GM19372 (cell line): Measurements from ENCODE around the gene CEPT1.

Experiments used
- ATAC-seq: cut with Tn5 transposase; IDR thresholded peaks from one replicate; pipeline ENCODE4 v1.9.1; 2021; ENCODE audit warnings: mild to moderate bottlenecking, low read depth, moderate library complexity; ENCODE audit not compliant: unreplicated experiment

Gene CEPT1

DNA sequence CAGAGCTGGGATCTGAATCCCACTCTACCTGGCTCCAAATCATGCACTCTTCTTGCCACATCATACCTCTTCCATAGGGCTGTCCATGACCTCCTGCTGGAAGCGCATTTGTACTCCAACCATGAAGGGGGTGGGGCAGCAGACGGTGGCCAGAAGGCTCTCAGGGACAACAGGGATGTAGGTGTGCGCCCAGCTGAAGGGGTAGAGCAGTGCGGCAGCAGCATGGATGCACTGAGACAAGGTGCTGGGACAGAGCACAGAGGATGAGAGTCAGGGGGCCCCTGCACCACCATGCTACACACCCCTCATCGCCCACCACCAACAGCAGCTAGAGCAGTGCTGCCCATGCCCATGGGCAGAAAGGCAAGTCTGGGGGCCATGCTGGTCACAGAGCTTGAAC, 52.1 kb downstream of the CEPT1 start:
- no peak for ATAC-seq

DNA sequence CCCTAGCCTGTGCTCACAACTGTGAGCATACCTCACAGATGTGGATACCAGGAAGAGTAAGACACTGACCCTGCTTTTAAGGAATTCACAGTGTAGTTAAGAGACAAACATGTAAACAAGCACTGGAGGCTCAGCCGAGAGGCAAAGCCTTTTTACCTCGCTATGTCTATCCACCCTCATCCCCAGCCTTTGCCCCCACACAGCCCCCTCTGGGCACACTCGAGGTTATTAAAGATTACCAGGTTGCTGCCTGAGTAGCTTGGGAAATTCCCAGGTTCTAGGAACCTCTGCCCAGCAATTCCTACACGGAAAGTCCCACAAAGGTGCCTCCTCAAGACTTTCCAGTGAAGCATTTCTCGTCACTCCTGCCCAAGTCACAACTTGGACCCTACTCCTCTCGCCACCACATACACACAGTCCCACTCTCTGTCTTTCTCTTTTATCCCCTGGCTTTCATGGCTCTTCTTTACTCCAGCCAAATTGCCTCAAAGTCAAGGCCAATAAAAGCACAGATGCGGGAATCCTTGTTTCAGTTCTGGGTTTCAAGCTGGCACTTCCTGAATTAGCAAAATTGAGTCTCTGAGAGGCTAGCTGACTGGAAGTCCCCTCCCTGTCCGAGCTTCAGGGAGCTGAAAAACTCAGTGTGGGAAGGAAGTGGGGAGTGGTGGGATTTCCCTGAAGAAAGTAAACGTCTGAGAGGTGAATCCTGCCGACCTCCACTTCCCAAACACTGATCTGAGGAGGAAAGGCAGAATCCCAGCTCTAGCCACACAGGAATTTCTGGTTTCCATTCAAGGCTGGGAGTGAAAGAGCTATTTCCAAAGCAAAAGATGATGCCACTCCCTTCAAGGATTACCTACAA, 52.9 kb downstream of the CEPT1 start:
- no peak for ATAC-seq

DNA sequence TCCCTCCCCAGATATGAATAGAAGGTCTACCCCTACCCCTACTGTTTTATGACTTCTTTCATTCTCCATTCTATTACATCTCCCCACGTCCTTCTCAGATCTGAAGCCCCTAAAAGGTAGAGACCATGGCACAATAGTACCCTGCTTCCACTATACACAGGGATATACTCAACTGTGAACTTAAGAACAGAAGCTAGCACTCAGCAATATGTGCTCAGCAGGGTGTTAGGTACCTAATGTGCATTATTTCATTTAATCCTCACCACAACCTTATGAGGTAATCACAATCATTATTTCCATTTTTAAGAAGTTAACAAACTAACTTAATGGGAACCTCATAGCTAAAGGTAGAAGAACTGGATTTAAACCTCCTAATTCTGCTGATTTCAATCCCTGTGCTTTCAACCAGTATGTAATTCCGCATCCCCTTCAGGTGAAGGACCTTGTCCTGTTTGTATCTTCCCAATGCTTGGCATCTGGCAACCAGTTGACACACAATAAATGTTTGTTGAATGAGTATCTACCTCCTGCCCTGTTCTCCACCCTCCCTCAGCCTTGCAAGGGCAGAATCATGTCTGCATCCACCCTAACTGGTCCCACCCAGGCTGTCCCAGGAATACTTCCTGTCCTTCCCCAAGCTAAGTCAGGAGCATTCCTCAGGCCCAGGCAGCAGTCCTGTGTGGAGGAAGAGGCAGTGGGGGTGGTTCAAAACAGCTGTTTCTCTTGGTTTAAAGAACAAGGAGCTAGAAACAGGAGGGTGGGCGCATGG, 53.9 kb downstream of the CEPT1 start:
- ATAC-seq = no peak

DNA sequence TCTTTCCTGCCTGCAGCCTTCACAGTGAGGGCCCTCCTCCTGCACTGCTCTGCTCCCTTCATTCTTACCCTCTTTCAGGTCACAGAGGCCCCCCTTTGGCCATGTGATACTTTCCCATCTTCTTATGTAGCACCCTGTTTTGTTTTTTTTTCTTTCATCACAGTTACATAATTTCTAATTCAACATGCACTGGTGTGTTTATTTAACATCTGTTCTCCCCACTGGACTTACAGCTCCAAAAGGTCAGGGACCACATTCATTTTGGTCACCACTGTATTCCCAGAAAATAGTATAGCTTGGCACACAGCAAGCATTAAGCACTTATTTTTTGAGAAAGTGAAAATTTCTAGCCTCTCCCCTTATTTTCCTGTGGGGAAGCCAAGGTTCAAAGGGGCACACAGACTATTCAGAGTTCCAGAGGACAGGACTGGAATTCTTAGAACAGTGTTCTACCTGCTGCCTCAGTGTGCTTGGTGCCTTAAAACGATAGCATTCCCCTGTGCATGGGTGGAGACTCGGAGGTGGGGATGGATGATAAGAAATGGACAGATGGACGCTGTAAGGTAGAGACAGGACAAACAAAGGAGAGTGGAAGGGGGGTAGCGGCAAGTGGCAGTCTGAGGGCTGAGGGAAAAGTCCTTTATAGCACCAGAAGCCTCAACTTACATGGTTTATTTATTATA, 55.1 kb downstream of the CEPT1 start:
- ATAC-seq = no peak

DNA sequence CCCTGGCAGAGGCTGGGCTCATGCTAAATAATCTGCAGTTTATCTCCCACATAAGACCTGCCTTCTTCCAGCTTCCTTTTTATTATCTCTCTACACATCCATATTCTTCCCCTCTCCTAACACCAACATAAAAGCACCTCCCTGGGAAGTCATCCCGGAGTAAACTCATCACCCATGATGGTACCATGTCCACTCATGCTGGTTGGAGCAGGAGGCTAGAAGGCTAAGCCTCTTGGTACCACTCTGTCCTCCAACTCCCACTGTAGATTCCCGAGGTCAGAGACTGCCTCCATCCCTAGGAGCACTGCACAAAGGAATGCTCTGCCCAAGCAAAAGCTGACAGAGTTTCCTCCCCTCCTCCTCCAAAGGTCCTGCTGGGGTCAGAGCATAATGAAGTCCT, 56.2 kb downstream of the CEPT1 start:
- ATAC-seq = no peak

DNA sequence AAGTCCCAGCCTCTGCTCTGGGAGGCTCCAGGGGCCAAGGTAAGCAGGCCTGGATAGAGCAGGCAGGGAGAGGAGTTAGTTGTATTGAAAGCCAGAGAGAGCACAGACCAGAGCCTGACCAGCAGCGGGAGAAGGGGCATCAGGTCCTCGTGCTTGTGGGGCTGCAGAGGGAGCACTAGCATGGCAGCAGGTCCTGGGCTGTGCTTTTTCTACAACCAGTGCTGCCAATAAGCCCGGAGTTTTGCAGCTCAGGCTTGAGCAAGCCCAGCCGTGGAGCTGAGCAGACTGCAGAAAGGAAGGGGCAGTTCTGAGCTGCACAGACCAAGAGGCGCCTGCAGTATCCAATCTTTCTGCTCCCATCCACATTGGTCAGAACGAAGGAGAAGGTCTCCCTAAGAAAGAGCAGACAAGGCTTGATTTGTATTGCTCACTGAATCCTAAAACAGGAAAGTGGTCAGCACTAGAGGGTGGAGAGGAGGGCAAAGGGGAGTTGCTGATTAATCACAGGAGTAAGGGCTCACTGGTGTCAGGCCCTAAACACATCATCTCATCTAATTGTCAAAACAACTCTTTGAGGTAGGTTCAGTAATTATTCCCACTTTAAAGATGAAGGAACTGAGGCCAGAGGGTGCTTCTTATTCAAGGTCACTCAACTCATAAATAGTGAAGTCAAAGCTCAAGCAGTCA, 57.7 kb downstream of the CEPT1 start:
- no peak for ATAC-seq

DNA sequence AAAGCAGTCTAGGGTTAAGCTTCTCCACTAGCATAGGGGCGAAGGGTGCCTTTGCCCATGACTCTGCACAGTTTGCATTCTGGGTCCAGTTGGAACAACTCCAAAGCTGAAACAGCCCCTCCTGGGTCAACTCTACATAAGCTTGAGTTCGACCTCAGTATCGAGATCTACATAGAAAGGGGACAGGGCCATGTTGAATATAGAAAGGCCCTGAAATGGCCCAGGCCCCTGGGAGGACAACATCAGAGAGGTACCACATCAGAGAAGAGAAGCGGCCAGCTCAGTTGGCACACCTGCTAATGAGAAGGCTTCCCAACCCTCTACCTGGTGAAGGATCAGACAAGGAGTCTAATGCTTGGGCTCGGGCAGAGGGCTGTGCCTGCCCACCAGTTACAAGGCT, 58.8 kb downstream of the CEPT1 start:
- ATAC-seq = no peak

DNA sequence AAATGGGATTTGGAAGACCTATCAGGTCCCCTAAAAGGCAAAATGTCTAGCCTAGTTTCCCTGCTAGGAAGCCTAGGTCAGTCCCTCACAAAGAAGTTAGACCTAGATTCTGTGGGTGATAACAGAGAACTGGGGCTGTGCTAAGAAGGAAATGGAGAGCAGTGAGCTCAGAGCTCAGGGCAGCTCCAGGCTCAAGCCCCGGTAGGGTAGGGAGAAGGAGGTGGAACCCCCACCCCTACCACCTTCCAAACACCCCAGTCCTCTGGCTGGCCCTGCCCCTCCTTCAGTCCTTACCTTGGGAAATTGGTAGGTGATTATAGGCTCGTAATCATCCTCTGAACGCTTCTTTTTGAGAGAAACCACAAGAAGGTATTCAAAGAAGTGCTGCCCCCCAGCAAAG, 59.3 kb downstream of the CEPT1 start:
- ATAC-seq = no peak

DNA sequence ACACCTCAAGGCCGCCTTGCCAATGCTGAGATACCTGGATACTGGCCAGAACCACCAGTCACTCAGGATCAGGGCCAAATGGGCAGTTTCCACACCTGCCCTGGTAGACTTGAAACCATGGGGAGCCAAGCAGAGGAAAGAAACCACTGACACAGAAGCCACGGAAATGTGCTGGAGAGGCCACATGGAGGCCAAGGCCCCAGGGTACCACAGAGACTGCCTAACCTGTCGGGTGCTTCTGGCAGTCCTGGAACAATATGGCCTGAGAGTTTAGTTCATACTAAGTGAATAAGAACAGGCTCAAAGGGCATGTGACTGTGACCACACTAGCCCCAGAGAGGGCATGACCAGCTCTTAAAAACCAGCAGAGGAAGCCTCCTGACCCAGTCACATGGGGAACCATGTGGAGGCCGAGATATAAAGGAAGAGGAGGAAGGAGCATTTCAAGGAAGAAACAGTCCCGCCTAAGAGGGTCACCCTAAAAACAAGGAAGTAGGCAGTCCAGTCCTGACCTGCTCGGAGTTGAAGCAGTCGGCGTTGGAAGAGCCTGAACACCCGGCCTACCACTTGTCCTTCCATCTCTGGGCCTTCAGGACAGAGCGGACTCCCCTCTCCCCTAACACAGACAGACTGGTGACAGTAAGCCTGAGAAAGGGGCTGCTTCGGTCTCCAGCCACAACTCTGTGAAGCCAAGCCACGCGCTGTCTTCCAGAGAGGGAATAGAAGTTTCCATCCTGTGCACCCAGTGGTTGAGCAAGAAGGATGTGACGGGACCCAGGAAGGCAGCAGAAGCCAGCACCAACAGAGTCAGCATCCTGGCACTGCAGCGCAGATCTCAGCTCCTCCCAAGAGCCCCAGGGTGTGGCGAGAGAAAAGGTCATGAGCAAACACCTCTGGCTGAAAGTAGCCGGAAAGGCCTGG, 60.1 kb downstream of the CEPT1 start, which contains the start of gene DENND2D:
Gene DENND2D, minus strand, starts transcription at position 766 of the 921 bp plus-strand sequence. Its CDS starts 187 bp downstream, at position 579.
- no peak for ATAC-seq

DNA sequence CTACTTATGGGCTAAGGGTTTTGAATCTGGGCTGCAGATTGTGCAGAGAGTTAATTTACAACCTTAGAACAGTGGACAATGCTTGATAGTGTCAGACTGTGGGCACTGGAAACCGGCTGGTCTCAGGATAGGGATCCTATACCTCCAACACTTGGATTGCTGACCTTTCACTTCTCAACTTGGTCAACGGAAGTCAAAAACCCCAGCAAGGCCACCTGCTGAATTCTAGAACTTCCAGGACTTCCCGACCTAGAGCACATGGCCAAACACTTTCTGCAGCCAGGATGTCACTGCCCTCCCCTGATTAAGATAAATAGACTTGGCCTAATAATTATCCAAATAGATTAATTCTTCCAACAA, 60.8 kb downstream of the CEPT1 start:
- no peak for ATAC-seq

DNA sequence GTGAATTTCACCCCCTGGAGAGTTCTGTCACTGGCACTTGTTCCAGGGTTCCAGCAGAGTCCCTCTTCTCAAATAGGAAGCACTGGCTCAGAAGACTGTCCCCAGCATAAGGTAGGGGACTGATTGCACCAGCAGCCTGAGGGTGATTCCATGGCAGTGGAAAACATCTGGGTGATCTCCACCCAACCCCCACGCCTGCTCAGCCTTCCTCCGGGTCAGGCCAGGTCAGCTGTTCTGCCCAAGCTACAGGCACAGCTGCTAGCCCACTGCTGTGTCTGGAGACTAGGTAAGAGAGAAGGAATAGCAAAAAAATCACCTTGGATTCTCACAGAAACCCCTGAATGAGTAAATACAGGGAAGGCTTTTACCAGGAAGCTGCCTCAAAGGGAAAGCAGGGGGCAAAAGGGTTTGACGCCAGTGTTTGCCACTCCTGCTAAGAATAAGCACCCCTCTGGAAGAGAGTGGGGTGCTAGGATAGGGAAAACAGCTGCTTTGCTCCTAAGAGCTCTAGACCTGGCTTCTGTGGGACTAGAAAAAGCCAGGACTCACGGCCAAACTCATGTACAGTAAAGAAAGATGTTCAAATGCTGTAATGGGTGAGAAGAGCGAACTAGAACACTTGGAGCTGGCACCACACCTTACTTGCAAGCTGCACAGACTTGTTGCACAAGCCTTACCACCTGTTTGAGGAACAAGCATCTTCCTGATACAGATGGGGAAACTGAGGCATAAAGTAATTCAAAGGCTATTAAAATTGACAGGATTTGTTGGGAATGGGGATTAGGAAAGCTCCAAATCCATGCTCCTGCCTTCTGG, 61.5 kb downstream of the CEPT1 start:
- no peak for ATAC-seq

DNA sequence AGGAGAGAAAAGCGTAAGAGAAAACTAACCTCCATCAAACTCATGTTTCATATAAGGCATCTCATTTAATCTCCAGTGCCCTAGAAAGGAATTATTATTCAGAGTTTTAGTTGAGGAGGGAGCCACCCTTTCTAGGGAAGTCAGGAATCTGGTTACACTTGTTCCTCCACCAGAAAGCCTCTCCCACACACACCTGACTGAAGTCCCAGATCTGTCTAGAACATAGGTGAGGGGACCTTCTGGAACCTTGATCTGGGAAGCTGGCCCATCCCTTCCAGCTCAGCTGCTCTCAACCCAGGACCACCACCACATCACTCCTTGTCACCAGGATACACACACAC, 62.3 kb downstream of the CEPT1 start:
- ATAC-seq = no peak

DNA sequence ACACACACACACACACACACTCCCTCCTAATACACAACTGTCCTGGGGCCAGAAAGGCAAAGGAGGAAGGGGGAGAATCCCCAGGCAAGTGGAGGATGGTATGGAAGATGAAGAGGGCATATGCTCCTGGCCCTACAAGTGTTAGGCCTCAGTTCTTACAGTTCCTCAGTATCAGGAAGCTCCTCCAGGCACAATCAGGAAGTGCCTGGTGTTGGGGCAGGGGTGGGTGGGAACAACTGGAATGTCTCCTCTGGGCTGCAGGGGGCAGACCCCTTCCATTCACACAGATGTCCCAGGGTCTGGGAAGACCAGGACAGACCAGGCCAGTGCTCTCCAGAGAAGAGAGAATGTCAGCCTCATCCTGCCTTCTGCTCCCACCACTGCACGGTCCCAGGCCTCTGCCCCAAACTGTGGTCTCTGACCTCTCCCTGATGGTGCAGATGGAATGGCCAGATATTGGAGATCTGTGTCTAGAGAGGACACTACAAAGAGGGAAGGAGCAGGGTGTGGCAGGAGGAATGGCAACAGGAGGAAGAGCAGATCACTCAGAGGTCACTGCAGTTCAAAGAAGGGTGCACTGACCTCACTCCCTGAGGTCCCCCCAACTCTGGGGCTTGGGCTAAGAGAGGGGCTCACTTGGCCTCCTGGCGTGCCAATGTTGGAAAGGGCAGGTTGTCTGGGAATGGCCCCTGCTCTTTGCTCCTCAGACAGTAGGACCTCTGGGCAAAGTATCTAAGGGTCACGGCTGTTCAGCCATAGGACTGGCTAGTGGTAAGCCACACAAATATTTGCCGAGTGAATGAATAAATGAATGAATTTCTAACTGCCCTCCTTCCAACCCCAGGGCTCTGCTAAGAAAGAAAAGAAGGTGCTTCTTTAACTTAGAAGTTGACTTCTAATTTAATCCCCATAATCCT, 62.9 kb downstream of the CEPT1 start:
- ATAC-seq = no peak

DNA sequence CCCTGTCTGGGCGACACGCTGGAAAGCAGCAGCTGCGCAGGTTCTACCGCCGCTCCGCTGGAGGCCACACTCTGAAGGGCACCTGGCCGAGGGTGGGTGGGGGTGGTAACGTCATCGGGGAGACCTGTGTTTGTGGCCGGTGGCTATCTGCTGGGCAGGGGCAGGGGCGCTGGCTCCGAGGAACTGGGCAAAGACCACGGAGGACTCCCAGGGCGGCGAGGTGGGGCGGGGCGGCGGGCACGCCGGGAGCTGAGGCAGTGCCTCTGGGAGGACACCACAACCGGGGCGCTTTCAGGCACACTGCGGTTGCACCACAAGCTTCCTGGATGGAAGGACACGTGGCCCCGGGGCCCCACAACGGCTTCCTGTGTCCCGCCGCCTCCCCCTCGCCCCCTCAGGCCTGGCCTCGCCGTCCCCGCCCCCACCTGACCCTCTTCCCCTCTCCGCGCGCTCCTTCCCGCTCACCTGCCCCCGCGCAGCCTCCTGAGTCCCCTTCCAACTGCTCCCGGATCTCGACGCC, 63.7 kb downstream of the CEPT1 start:
- peak; percentile 46 for ATAC-seq

DNA sequence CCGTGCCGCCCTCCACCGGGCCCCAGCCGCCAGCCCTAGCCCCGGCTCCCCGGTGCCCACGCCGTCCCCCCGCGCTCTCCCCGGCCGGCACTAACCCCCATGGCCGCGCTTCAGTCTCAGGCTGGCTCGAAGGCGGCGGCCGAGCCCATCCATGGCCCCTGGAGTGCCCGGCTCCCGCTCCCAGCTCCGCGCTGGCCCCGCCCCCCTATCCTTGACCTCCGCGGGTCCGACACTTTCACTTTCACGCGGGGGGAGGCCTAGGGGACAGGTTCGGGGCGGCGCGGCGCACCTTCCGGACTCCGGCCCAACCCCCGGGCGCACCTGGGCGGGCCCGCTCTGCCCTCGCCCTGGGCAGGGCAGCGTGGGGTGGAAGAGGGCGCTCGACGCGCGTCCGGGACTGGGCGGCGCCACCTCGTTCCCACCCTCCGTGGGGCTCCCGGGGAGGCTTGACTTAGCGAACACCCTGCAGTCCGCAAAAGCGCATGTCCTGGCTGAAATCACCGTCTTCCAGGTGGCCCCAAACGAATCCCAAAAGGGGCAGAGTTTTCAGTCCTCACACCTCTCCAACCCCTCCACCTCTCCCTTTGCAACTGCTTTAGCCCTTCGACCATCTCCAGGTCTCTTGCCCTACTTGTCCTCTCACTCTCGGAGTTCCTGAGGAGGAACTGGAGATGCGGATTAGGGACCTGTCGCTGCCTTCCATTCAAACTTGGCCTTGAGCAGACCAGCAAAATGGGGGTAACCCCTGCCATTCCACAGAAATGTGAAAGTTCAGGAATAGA, 64.4 kb downstream of the CEPT1 start:
- ATAC-seq = peak; percentile 71

DNA sequence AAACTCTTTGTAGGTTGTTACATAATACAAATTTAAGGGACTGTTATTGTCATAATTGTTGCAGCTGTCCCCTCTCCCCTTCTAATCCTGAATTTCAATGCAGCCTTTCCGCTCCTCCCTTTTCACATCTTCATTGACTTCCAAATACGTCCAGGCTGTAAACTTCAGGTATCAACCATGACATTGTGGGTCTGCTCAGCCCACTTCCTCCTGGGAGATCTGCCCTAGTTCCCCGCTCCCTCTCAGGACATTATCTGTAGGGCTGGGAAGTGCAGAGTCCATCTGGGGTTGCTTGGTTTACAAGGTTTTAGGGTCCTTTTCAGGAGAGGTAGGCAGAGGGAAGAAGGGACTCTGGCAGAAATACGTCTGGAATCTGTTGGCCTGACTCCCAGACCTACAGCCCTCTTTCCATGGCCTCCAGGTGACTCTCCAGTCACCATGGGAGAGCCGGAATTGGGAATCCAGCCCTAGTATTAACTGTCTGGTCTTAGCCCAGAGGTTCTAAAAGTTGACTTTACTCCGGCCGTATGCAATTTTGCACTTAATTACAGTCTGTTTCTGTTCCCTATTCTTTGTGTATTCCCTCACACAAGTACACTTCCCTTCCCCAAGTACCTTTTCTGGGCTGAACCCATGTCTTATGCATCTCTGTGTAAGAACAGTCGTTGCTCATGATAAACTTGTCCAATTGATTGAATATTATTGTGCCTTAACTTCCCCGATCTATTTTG, 65.1 kb downstream of the CEPT1 start:
- no peak for ATAC-seq
